Caki2 (cell line): Measurements from ENCODE around the gene ANKS1A. TPM values are rescaled to one million over a fixed set of nuclear protein-coding genes. Genes with fewer than 3 reads are reported as not detected.

Experiments used
- DNase-seq: peaks from one replicate; pipeline ENCODE4 v3.0.0-alpha.2; 2015; ENCODE audit warnings: low read depth
- in situ Hi-C: cut with HindIII; loops from 2 replicates; pipeline ENCODE4 v1.10.0; 2016; ENCODE audit warnings: low sequenced_read_pairs, low pct_unique_long_range_greater_than_20kb, mixed read lengths
- total RNA-seq: library from RNA; depleted of rRNA; stranded (reverse); fragments of >200 nt; shearing (Covaris generic); gene quantifications from 2 replicates; pipeline ENCODE4 v1.2.3, GENCODE V29; 2014; ENCODE audit warnings: low replicate concordance

ANKS1A gene
- total RNA-seq, 1 experiment from 2014 or later = 15.2 TPM

GRCh38 chr6:35041086-35041861 is 152.2 kb downstream of the ANKS1A start:
- in situ Hi-C loops = no loop called here
- DNase-seq = no peak

DNA sequence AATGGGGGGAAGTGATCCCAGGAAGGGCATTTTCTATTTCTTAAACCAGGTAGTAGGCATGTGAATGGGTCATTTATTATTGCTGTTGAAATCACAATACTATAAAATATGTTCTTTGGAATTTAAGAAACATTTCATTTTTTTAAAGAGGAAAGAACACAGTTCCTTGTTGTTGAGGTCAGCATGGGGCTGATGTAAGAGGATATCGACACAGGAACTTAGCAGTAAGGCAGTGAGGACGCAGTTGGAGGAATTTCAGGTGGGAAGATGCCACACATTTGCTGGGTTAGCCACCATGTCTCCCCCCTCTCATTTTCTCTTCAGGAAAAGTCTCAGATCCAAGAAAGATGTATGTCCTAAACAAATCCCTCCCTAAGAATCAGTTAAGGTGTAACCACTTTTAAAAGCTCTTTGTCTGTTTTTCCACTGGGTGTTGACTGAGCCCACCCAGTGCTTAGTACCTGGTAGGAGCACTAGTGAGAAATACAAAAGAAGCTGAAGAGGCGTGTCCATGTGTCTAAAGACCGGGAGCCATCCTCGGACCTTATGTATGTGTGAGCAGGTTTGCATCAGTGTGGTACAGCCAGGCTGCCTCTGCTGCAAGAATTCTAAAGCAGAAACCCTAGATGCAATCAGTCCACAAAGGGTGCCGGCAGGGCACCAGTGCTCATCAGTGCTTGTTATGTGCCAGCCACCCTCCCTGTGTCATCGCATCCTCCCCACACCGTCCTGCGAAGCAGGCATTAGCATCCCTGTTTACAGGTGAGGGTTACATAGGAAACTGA is 153.2 kb downstream of the ANKS1A start:
- in situ Hi-C loops = no loop called here
- DNase-seq = no peak

DNA sequence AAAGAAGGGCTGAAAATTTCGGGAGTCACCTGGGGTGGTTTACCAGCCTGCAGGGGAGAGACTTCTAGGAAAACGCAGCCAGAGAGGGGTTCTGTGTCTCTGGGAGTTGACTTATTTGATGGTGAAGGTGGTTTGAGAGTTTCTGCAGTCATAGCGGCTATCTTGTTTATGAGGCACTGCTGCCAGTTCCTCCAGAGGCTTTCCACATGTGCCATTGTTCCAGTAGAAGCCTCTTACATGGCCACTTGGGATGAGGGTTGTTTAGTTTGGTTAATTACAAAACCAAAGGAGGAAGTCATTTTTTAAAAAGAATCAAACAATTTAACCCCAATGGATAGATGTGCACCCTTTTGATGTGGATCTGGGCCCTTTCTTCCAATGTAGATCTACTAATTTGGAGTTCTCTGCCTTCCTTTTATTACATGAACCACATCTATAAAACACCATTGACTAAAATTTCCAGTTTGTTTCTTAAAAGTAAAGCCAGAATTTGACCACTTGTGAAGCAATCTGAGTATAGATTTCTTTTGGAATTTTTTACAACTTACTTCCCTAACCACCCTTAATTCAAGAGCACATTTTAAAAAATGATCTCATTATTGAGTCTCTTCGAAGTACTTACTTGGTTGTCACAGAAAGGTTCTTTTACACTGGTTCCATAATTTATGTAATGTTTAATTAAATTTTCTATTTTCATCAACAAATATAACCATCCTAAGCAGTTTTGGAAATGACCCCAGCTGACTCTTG is 154.5 kb downstream of the ANKS1A start:
- DNase-seq = no peak
- in situ Hi-C loops = no loop called here

GRCh38 chr6:35044145-35044745 is 155.2 kb downstream of the ANKS1A start:
- DNase-seq = no peak
- in situ Hi-C loops = no loop called here

- in situ Hi-C loops = no loop called here
- no peak for DNase-seq
Measured at GRCh38 chr6:35044761-35045421, 155.8 kb downstream of the ANKS1A start.

- in situ Hi-C loops = no loop called here
- no peak for DNase-seq
Measured at GRCh38 chr6:35046103-35046502, 157.0 kb downstream of the ANKS1A start.

DNA sequence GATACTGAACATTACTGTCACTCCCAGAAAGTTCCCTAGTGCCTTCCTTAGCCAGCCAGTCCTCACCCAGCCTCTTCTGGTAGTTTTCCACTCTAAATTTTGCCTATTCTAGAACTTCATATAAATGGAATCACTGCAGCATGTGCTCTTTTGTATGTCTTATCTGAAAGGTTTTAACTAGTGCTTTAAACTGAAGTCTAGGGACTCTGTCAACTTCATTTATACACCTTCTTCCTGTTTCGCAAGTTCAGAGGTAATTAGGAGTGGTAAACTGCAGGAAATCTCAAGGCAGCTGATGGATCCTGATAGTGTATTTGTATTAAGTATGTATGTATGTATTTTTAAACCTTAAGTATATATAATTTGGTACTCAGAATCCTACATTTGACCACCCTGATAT is 157.8 kb downstream of the ANKS1A start:
- DNase-seq = no peak
- in situ Hi-C loops = no loop called here

DNA sequence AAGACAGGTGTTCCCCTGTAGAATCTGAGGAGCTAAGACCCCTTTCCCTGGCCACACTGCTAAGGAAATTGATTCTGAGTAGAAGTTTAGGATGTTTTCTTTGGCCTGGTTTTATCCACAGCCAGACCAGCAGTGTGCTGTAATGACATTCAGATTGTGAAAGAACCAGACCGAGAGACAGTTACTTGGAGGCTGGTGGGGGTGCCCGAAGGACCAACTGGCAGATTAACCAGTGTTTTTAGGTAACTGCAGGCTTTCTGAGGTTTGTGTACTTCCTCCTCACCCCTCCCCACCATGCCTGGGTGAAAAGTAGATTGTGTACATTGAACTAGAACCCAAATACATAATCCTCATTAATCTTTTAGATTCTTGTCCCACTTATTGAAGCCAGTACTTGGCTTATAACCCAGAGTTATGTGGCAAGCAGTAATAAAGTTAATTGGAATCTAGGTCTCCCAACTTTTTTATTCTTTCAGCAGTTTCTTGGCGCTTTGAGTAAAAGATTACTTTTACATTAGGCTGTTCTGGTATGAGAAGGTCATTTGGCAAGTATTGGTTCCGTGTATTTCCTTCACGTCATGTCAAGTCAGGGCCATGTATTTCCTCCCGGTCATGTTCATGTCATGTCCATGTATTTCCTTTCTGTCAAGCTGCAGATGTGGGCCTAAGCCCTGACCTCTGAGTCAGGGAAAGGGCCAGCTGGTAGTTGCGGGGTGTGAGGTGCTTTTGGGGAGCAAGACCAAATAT is 158.4 kb downstream of the ANKS1A start:
- no peak for DNase-seq
- in situ Hi-C loops = no loop called here

GRCh38 chr6:35048031-35048613 is 159.1 kb downstream of the ANKS1A start:
- no peak for DNase-seq
- in situ Hi-C loops = no loop called here

- in situ Hi-C loops = no loop called here
- DNase-seq = no peak
Measured at GRCh38 chr6:35048631-35049083, 159.6 kb downstream of the ANKS1A start.

DNA sequence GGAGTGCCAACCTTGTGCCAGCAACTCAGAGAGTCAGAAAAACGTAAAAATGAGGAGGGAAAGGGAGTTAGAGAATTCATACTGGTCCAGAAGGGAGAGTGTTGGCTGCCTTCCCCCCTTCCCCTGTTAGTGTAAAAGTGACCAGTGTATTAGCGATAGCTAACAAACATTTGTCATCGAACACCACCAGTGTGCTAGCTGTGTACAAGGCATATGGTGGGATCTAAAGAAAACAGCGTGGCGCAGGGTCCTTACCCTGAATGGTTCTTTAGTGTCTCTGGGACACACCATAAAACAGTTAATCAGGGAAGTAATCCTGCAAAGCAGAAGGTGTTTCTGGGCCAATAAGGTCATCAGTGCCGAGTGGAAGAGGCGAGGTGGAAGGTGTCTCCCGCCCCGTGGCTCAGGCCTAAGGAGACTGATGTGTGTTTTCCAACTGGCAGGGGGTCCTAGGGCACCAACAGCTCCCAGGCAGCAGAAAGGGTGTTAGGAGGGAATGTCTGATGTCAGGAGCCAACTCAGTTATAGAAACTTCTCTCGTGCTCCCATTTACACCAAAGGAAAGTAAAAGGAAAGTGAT is 160.2 kb downstream of the ANKS1A start:
- in situ Hi-C loops = no loop called here
- DNase-seq = no peak

DNA sequence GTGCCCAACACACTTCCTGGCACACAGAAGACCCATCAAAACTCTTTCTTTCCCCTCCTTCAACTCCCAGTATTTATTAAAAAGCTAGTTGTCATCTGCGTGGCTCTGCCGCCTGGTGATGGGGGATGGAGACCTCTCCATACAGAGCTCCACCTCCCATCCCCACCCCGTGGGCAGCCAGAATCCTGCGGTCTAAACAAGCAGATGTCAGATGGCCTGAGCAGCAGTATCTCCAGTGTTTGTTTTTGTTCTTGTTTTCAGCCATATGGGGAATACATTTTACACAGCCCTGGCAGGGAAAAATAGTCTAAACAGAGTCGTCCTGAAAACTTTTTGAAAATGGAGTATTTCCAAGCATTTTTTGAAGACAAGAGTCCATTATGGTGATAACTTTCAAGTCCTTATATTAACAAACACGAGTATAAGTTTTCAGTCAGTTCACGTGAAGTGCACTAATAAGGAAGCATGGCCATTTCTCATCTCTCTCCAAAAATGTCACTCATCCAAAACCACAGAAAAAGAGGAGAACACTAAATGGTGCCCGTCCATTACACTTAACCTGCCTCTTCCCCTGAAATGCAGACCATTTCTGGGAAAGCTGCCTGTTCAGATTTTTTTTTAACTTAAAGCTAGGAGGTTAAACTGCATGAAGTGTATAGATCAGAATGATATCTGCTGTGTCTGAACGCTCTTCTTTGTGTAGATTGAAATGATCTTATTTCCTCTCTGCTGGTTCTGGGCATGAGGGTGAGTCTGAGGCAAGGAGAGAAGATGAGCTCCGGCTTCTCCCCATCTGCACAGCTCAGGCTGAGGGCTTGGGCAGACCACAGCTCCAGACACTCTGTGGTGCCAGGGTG is 161.1 kb downstream of the ANKS1A start:
- in situ Hi-C loops = no loop called here
- DNase-seq = no peak

GRCh38 chr6:35050757-35051330 is 161.8 kb downstream of the ANKS1A start:
- no peak for DNase-seq
- in situ Hi-C loops = no loop called here

DNA sequence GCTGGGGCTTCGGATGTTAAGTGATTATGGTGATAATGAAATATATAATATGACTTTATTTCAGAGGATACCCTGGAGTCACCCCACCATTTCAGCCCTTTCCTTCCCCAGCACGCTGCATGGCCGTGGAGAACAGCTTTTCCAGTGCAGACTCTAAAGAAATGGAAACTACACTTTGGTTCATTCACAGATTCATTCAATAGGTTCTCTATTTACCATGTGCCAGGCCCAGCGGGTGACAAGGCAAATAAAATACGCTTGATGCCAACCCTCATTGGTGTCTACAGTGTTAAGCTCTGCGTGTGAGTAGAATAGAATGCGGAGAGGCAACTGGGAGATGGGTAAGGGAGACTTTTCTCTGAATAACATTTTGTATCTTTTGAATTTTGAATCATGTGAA is 162.3 kb downstream of the ANKS1A start:
- DNase-seq = no peak
- in situ Hi-C loops = no loop called here

GRCh38 chr6:35051997-35052583 is 163.0 kb downstream of the ANKS1A start:
- no peak for DNase-seq
- in situ Hi-C loops = no loop called here
